ENCODE measurements around the gene OR7A10. TPM values are rescaled to one million over a fixed set of nuclear protein-coding genes. Genes with fewer than 3 reads are reported as not detected.

The OR7A10 gene
- polyA plus RNA-seq, 3 donors, result not detected

- Histone ChIP-seq H4K20me1 (ENCODE audit: insufficient read depth, low read length) (no peaks in the 10 kb centered on the region), H3K4me3 (replicated peaks in 1 of 3; ENCODE audit: low read depth in 2 of 3, low read length in 3 of 3) (no peak overlapping the region), H3K4me2 (replicated peaks; ENCODE audit: extremely low read depth, low read length, poor library complexity, severe bottlenecking) (no peak overlapping the region), H3K4me1 (ENCODE audit: control insufficient read depth in 1 of 2, insufficient read depth in 2 of 2, low read length in 2 of 2) (peaks cover 6 to 11% of the 10 kb centered on the region in 2 donors), H3K27me3 (ENCODE audit: control insufficient read depth in 2 of 2, insufficient read depth in 2 of 2, low read length in 2 of 2) (no peaks in the 10 kb centered on the region), H3K9me3 (replicated peaks in 1 of 2; ENCODE audit: control insufficient read depth in 1 of 2, insufficient read depth in 1 of 2, low read length in 2 of 2) (no peaks in the 10 kb centered on the region), H3K79me2 (ENCODE audit: insufficient read depth, low read length) (no peaks in the 10 kb centered on the region), H3K9ac (ENCODE audit: insufficient read depth, low read length, poor library complexity, severe bottlenecking) (no peak overlapping the region), H3K36me3 (replicated peaks in 1 of 2; ENCODE audit: control insufficient read depth in 1 of 2, insufficient read depth in 2 of 2, low read length in 2 of 2) (no peaks in the 10 kb centered on the region), H3K27ac (ENCODE audit: low read depth in 1 of 2, low read length in 2 of 2) (no peak overlapping the region), H2AFZ (ENCODE audit: insufficient read depth, low read depth, low read length, poor library complexity, severe bottlenecking) (no peak overlapping the region)
- H3K4me3 Mint-ChIP-seq, result no peak overlapping the region
- no peak overlapping the region for H3K27ac Mint-ChIP-seq
- peaks cover 10% of the 10 kb centered on the region for H3K4me1 Mint-ChIP-seq
- no CpG with 5 or more reads among the region's 2 CpGs for WGBS (ENCODE audit: insufficient coverage)
- DNase-seq, result no peak
- H3K27me3 Mint-ChIP-seq (ENCODE audit: low read depth in 3 of 3), result peaks cover 2 to 9% (median 6%) of the 10 kb centered on the region in 3 donors
- intact Hi-C loops (cut with micrococcal nuclease), result no loop called here
- TF ChIP-seq, protein P1, sequence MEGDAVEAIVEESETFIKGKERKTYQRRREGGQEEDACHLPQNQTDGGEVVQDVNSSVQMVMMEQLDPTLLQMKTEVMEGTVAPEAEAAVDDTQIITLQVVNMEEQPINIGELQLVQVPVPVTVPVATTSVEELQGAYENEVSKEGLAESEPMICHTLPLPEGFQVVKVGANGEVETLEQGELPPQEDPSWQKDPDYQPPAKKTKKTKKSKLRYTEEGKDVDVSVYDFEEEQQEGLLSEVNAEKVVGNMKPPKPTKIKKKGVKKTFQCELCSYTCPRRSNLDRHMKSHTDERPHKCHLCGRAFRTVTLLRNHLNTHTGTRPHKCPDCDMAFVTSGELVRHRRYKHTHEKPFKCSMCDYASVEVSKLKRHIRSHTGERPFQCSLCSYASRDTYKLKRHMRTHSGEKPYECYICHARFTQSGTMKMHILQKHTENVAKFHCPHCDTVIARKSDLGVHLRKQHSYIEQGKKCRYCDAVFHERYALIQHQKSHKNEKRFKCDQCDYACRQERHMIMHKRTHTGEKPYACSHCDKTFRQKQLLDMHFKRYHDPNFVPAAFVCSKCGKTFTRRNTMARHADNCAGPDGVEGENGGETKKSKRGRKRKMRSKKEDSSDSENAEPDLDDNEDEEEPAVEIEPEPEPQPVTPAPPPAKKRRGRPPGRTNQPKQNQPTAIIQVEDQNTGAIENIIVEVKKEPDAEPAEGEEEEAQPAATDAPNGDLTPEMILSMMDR (IDR thresholded peaks at IDR 0.05), result no peak
- no peaks in the 10 kb centered on the region for H3K36me3 Mint-ChIP-seq
- peaks cover 0 to 5% (median 3%) of the 10 kb centered on the region in 7 donors for H3K9me3 Mint-ChIP-seq
Measured at GRCh38 chr19:14826006-14826405, 22.7 kb downstream of the OR7A10 start.

- H3K27me3 ChIP-seq (ENCODE audit: control insufficient read depth in 2 of 2, insufficient read depth in 2 of 2, low read length in 2 of 2), result no peaks in the 10 kb centered on the region
- H3K4me1 Mint-ChIP-seq, result peaks cover 10% of the 10 kb centered on the region
- peak overlapping the region in 1 of 7 donors; percentile 28 for H3K27ac Mint-ChIP-seq
- H3K4me3 ChIP-seq (replicated peaks in 1 of 3; ENCODE audit: low read depth in 2 of 3, low read length in 3 of 3), result peak overlapping the region in 1 of 3 experiments; percentile 4
- DNase-seq, result peak; percentile 26 to 52 (median 38)
- H4K20me1 ChIP-seq (ENCODE audit: insufficient read depth, low read length), result no peaks in the 10 kb centered on the region
- no peaks in the 10 kb centered on the region for H3K79me2 ChIP-seq (ENCODE audit: insufficient read depth, low read length)
- no peaks in the 10 kb centered on the region for H3K36me3 ChIP-seq (replicated peaks in 1 of 2; ENCODE audit: control insufficient read depth in 1 of 2, insufficient read depth in 2 of 2, low read length in 2 of 2)
- no peaks in the 10 kb centered on the region for H3K9me3 ChIP-seq (replicated peaks in 1 of 2; ENCODE audit: control insufficient read depth in 1 of 2, insufficient read depth in 1 of 2, low read length in 2 of 2)
- intact Hi-C loops (cut with micrococcal nuclease), result no loop called here
- H2AFZ ChIP-seq (ENCODE audit: insufficient read depth, low read depth, low read length, poor library complexity, severe bottlenecking), result no peak overlapping the region
- H3K9ac ChIP-seq (ENCODE audit: insufficient read depth, low read length, poor library complexity, severe bottlenecking), result no peak overlapping the region
- no peaks in the 10 kb centered on the region for H3K36me3 Mint-ChIP-seq
- H3K27me3 Mint-ChIP-seq (ENCODE audit: low read depth in 3 of 3), result peaks cover 1 to 5% (median 4%) of the 10 kb centered on the region in 3 donors
- no peak overlapping the region for H3K4me3 Mint-ChIP-seq
- H3K4me2 ChIP-seq (replicated peaks; ENCODE audit: extremely low read depth, low read length, poor library complexity, severe bottlenecking), result peak overlapping the region; percentile 26
- TF ChIP-seq, protein P1 (IDR thresholded peaks at IDR 0.05), result no peak
- no peak overlapping the region for H3K27ac ChIP-seq (ENCODE audit: low read depth in 1 of 2, low read length in 2 of 2)
- no CpG with 5 or more reads among the region's 6 CpGs for WGBS (ENCODE audit: insufficient coverage)
- H3K4me1 ChIP-seq (ENCODE audit: control insufficient read depth in 1 of 2, insufficient read depth in 2 of 2, low read length in 2 of 2), result peaks cover 6 to 11% of the 10 kb centered on the region in 2 donors
- H3K9me3 Mint-ChIP-seq, result peaks cover 0 to 7% (median 3%) of the 10 kb centered on the region in 7 donors
Measured at GRCh38 chr19:14821937-14822336, 26.8 kb downstream of the OR7A10 start.
